IMR-90 (cell line): ENCODE data around the gene TAL1. TPM values are rescaled to one million over a fixed set of nuclear protein-coding genes. Genes with fewer than 3 reads are reported as not detected.

Experiments
- ATAC-seq: fragments of 200-7000 bp; cut with Tn5 transposase; 2 replicates; pipeline ENCODE4 v1.9.1; 2020; ENCODE audit warnings: low read depth, mild to moderate bottlenecking, moderate library complexity
- BruUV-seq: library from RNA; stranded (reverse); fragments of 400-500 nt; replicated peaks from 2 replicates; lab custom pipeline; 2021; lab: Mats Ljungman, UMichigan
- CTCF ChIA-PET: fragments of 300-600 bp; formaldehyde crosslinking; extraction: SDS; loops from one replicate; lab custom pipeline; 2021; ENCODE audit warnings: antibody characterized with exemption; lab: Yijun Ruan, JAX
- POLR2A ChIA-PET: fragments of 300-600 bp; sonication (Branson Sonifier 250); formaldehyde crosslinking; loops from one replicate; lab custom pipeline; 2022; ENCODE audit warnings: antibody characterized with exemption; ENCODE audit not compliant: unreplicated experiment; lab: Charles Lee
- DNase-seq: peaks from one replicate; pipeline ENCODE4 v3.0.0; 2013
- H2AFZ ChIP-seq: replicated peaks from 2 replicates; pipeline ENCODE3; 2013; ENCODE audit warnings: low read length, mild to moderate bottlenecking; ENCODE audit not compliant: poor library complexity
- H2AK5ac ChIP-seq: 2 replicates; pipeline ENCODE4 v1.6.1; 2013; ENCODE audit warnings: low read depth, low read length, inconsistent platforms
- H2AK9ac ChIP-seq: replicated peaks from 2 replicates; pipeline ENCODE3; 2013; ENCODE audit warnings: mild to moderate bottlenecking, low read depth, low read length, moderate library complexity; ENCODE audit not compliant: poor library complexity
- H2BK120ac ChIP-seq: 2 replicates; pipeline ENCODE4 v1.6.1; 2013; ENCODE audit warnings: low read depth, low read length, inconsistent platforms
- H2BK15ac ChIP-seq: 3 replicates; pipeline ENCODE4 v1.6.1; 2013; ENCODE audit warnings: low read depth, low read length, inconsistent platforms
- H2BK20ac ChIP-seq: 2 replicates; pipeline ENCODE4 v1.6.1; 2013; ENCODE audit warnings: low read depth, mild to moderate bottlenecking, inconsistent platforms, low read length, moderate library complexity
- H2BK5ac ChIP-seq: 2 replicates; pipeline ENCODE4 v1.6.1; 2013; ENCODE audit warnings: mild to moderate bottlenecking, low read depth, low read length, inconsistent platforms; ENCODE audit not compliant: poor library complexity, severe bottlenecking
- H3K14ac ChIP-seq: replicated peaks from 2 replicates; pipeline ENCODE4 v1.6.1; 2013; ENCODE audit warnings: low read depth, low read length, inconsistent platforms
- H3K18ac ChIP-seq: 2 replicates; pipeline ENCODE4 v1.6.1; 2013; ENCODE audit warnings: low read depth, low read length, control low read depth
- H3K23ac ChIP-seq: 2 replicates; pipeline ENCODE4 v1.6.1; 2013; ENCODE audit warnings: low read depth, low read length, inconsistent platforms
- H3K27ac ChIP-seq: 2 replicates; pipeline ENCODE4 v1.5.1; 2013; ENCODE audit warnings: mild to moderate bottlenecking, control low read depth, low read length; ENCODE audit not compliant: insufficient read depth
- H3K27me3 ChIP-seq: 2 replicates; pipeline ENCODE4 v1.6.1; 2013; ENCODE audit warnings: low read length; ENCODE audit not compliant: control insufficient read depth, insufficient read depth
- H3K36me3 ChIP-seq: 2 replicates; pipeline ENCODE4 v1.6.1; 2013; ENCODE audit warnings: low read length, mixed read lengths; ENCODE audit not compliant: control insufficient read depth, insufficient read depth
- H3K4ac ChIP-seq: 2 replicates; pipeline ENCODE4 v1.6.1; 2013; ENCODE audit warnings: low read depth, low read length, inconsistent platforms
- H3K4me1 ChIP-seq: 2 replicates; pipeline ENCODE4 v1.6.1; 2013; ENCODE audit warnings: low read length, mixed read lengths; ENCODE audit not compliant: control insufficient read depth, insufficient read depth
- H3K4me2 ChIP-seq: 2 replicates; pipeline ENCODE4 v1.6.1; 2013; ENCODE audit warnings: low read depth, mild to moderate bottlenecking, control low read depth, low read length, moderate library complexity
- H3K4me3 ChIP-seq: 2 replicates; pipeline ENCODE4 v1.5.1; 2013; ENCODE audit warnings: low read depth, mild to moderate bottlenecking, control low read depth, low read length, moderate library complexity; ENCODE audit not compliant: insufficient read depth
- H3K56ac ChIP-seq: 2 replicates; pipeline ENCODE4 v1.6.1; 2013; ENCODE audit warnings: low read length, inconsistent platforms; ENCODE audit not compliant: insufficient read depth; ENCODE audit errors: extremely low read depth
- H3K79me1 ChIP-seq, 2 experiments: 2 replicates each; pipeline ENCODE4 v1.6.1; 2013; ENCODE audit warnings: low read length in 2 of 2, inconsistent platforms in 1 of 2, low read depth in 1 of 2
- H3K9ac ChIP-seq: 2 replicates; pipeline ENCODE4 v1.6.1; 2013; ENCODE audit warnings: low read depth, low read length, control low read depth
- H3K9me1 ChIP-seq: 2 replicates; pipeline ENCODE4 v1.6.1; 2013; ENCODE audit warnings: low read length, inconsistent platforms; ENCODE audit not compliant: insufficient read depth
- H3K9me3 ChIP-seq: 2 replicates; pipeline ENCODE4 v1.6.1; 2013; ENCODE audit warnings: low read length; ENCODE audit not compliant: control insufficient read depth, insufficient read depth
- H4K20me1 ChIP-seq: 2 replicates; pipeline ENCODE4 v1.6.1; 2013; ENCODE audit warnings: low read length, inconsistent platforms; ENCODE audit not compliant: insufficient read depth
- H4K5ac ChIP-seq: 2 replicates; pipeline ENCODE4 v1.6.1; 2013; ENCODE audit warnings: mild to moderate bottlenecking, low read depth, low read length, control low read depth
- H4K8ac ChIP-seq, 2 experiments: 2 replicates each; pipeline ENCODE4 v1.6.1; 2013; ENCODE audit warnings: low read depth in 2 of 2, low read length in 2 of 2, control low read depth in 1 of 2, inconsistent platforms in 1 of 2
- H4K91ac ChIP-seq: 2 replicates; pipeline ENCODE4 v1.6.1; 2013; ENCODE audit warnings: low read depth, low read length, inconsistent platforms; ENCODE audit not compliant: insufficient read depth
- MAFK ChIP-seq: IDR thresholded peaks from 2 replicates; pipeline ENCODE4 v1.6.1; 2012; ENCODE audit warnings: low read depth, low read length, improper control_type of control experiment
- MAZ ChIP-seq: IDR thresholded peaks from 2 replicates; pipeline ENCODE4 v1.6.1; 2012; ENCODE audit warnings: low read depth, mild to moderate bottlenecking, low read length, improper control_type of control experiment, moderate library complexity, borderline replicate concordance
- SMC3 ChIP-seq: fragments of 150-350 bp; IDR thresholded peaks from 2 replicates; pipeline ENCODE4 v1.6.1; 2016; ENCODE audit warnings: low read depth, mild to moderate bottlenecking, antibody characterized with exemption, low read length, moderate library complexity
- WGBS, 2 experiments: methylation state at CpG; one replicate each; pipeline versions ENCODE4 v1.1.5 to v1.1.7; 2013; ENCODE audit warnings: missing lambda C conversion rate in 2 of 2; ENCODE audit not compliant: insufficient read length in 1 of 2; ENCODE audit errors: extremely low coverage in 2 of 2; 5-methylcytosine and 5-hydroxymethylcytosine counted together
- dilution Hi-C: fragments of 300-500 bp; cut with HindIII; formaldehyde crosslinking; loops from one replicate; pipeline ENCODE4 v1.14.3; 2018; ENCODE audit warnings: low sequenced_read_pairs; ENCODE audit not compliant: unreplicated experiment
- in situ Hi-C: fragments of 300-500 bp; cut with MboI; formaldehyde crosslinking; loops from 3 replicates; pipeline ENCODE4 v1.14.3; 2019; ENCODE audit warnings: low sequenced_read_pairs, inconsistent platforms, mixed read lengths
- intact Hi-C: fragments of 100-400 bp; cut with micrococcal nuclease; formaldehyde crosslinking; loops from 2 replicates; pipeline ENCODE4 v1.10.0; 2022
- polyA plus RNA-seq, 3 experiments: library from polyadenylated mRNA; depleted of rRNA; stranded (reverse); fragments of >200 nt; gene quantifications; 2 replicates each; pipeline ENCODE4 v1.2.3, GENCODE V29; 2012; ENCODE audit warnings: low replicate concordance in 1 of 3
- total RNA-seq: library from RNA; depleted of rRNA; stranded (reverse); fragments of >200 nt; gene quantifications from 2 replicates; pipeline ENCODE4 v1.2.3, GENCODE V29; 2012

TAL1 gene
- total and polyA plus RNA-seq, 2 of the 4 experiments (the other 2 are of a cell fraction), result not detected

DNA sequence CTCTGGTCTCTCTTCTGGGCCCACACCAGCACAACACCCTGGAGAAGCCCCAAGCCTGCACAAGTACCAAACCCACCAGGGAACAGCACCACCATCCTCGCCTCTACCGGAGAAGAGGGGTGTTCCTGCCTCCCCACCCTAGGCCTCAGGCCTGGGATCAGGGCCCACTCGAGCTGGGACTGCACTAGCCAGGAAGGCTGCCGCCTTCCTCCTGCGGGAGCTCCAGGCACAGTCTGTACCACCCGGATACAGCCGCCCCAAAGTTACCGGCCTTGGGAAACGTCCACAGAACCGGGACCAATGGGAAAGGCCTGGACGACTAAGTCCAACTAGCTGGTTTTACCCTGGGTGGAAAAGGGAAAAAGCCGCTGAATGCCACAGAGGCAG, 3.4 kb downstream of the TAL1 start:
- H3K27ac ChIP-seq, result no peak overlapping the region
- no TSS peak for BruUV-seq

More for the DNA sequence above, 3.4 kb downstream of the TAL1 start:
- DNase-seq (no peak), ATAC-seq (no peak)
- Histone ChIP-seq H3K9me3 (peaks cover 21% of the 10 kb centered on the region), H3K56ac (no peak overlapping the region), H3K23ac (no peak overlapping the region), H2AK5ac (no peak overlapping the region), H2BK120ac (no peak overlapping the region), H3K14ac (no peak overlapping the region), H3K18ac (no peak overlapping the region), H3K36me3 (no peaks in the 10 kb centered on the region), H3K79me1 (no peaks in the 10 kb centered on the region), H2BK15ac (no peak overlapping the region), H4K20me1 (peaks cover 11% of the 10 kb centered on the region; the same call in 1 of the 2 replicates), H3K9me1 (no peaks in the 10 kb centered on the region; the same call in 1 of the 2 replicates), H2BK20ac (no peak overlapping the region), H3K9ac (no peak overlapping the region), H3K4me3 (no peak overlapping the region), H4K91ac (no peak overlapping the region), H2AK9ac (no peak overlapping the region), H2AFZ (no peak overlapping the region), H4K8ac (no peak overlapping the region), H3K27me3 (peaks cover 99% of the 10 kb centered on the region), H3K4ac (no peak overlapping the region), H2BK5ac (no peak overlapping the region), H4K5ac (no peak overlapping the region), H3K4me1 (peaks cover 6% of the 10 kb centered on the region), H3K4me2 (no peak overlapping the region)
- ChIA-PET CTCF (interaction anchor here (0.9 kb wide), 1 partner anchor 35 kb away, joined by 4 read pairs; no protein-coding TSS in a partner anchor), POLR2A (no interaction called here)
- intact Hi-C loops, result no loop called here
- dilution Hi-C loops, result no loop called here
- TF ChIP-seq MAFK (no peak), SMC3 (no peak), MAZ (no peak)
- in situ Hi-C loops, result no loop called here
- 36% methylated on average over 8 of the region's 12 CpGs; no CpG with 5 or more reads in 1 of the 2 experiments for WGBS, 2 experiments
